Renal cortical epithelial cell (primary cell): ENCODE data around the gene LEPROT. TPM values are rescaled to one million over a fixed set of nuclear protein-coding genes. Genes with fewer than 3 reads are reported as not detected.

Experiments
- DNase-seq: peaks from one replicate; pipeline ENCODE4 v3.0.0-alpha.2; 2011; ENCODE audit warnings: low read depth
- total RNA-seq: library from RNA; depleted of rRNA; stranded (reverse); fragments of >200 nt; gene quantifications from 2 replicates; pipeline ENCODE4 v1.2.3, GENCODE V29; 2014

The LEPROT gene
- total RNA-seq, 1 donor from 2014 or later = 217 TPM

GRCh38 chr1:65477414-65478378 lies 57.2 kb downstream of the LEPROT start:
- no peak for DNase-seq

- DNase-seq = no peak
Observed at GRCh38 chr1:65478379-65479026, 58.0 kb downstream of the LEPROT start.

GRCh38 chr1:65479554-65480204 lies 59.2 kb downstream of the LEPROT start:
- no peak for DNase-seq

GRCh38 chr1:65480684-65481405 lies 60.4 kb downstream of the LEPROT start:
- DNase-seq = no peak

GRCh38 chr1:65483993-65484754 lies 63.7 kb downstream of the LEPROT start:
- DNase-seq = no peak

Other genes starting within 250 kb of the LEPROT start
- 11.3 and 39.9 TPM in 2 replicates for gene DNAJC6, start 111.1 kb upstream of the LEPROT start, total RNA-seq
- 51.1 and 128 TPM in 2 replicates for gene LEPR, start within 50 bp of the LEPROT start, total RNA-seq